ENCODE measurements around the gene PLSCR4.

PLSCR4 gene

GRCh38 chr3:146187334-146187950, 63.5 kb downstream of the PLSCR4 start:
- in situ Hi-C loops (cut with MboI; ENCODE audit: low sequenced_read_pairs, unreplicated experiment), result no loop called here
- DNase-seq (ENCODE audit: low spot score), result no peak
- TF ChIP-seq CTCF (IDR thresholded peaks at IDR 0.05; ENCODE audit: borderline replicate concordance, control extremely low read depth, extremely low read depth, insufficient read depth, missing control alignments), result no peak

GRCh38 chr3:146184241-146185015, 66.5 kb downstream of the PLSCR4 start:
- DNase-seq (ENCODE audit: low spot score), result no peak
- in situ Hi-C loops (cut with MboI; ENCODE audit: low sequenced_read_pairs, unreplicated experiment), result no loop called here
- TF ChIP-seq CTCF (IDR thresholded peaks at IDR 0.05; ENCODE audit: borderline replicate concordance, control extremely low read depth, extremely low read depth, insufficient read depth, missing control alignments), result no peak

GRCh38 chr3:146181216-146181615, 69.7 kb downstream of the PLSCR4 start:
- in situ Hi-C loops (cut with MboI; ENCODE audit: low sequenced_read_pairs, unreplicated experiment), result no loop called here
- no peak for TF ChIP-seq CTCF (IDR thresholded peaks at IDR 0.05; ENCODE audit: borderline replicate concordance, control extremely low read depth, extremely low read depth, insufficient read depth, missing control alignments)
- no peak for DNase-seq (ENCODE audit: low spot score)

- no peak for TF ChIP-seq CTCF (IDR thresholded peaks at IDR 0.05; ENCODE audit: borderline replicate concordance, control extremely low read depth, extremely low read depth, insufficient read depth, missing control alignments)
- in situ Hi-C loops (cut with MboI; ENCODE audit: low sequenced_read_pairs, unreplicated experiment), result no loop called here
- DNase-seq (ENCODE audit: low spot score), result no peak
Observed at GRCh38 chr3:146180376-146180775, 70.5 kb downstream of the PLSCR4 start.

GRCh38 chr3:146178006-146178689, 72.8 kb downstream of the PLSCR4 start:
- in situ Hi-C loops (cut with MboI; ENCODE audit: low sequenced_read_pairs, unreplicated experiment), result no loop called here
- no peak for DNase-seq (ENCODE audit: low spot score)
- no peak for TF ChIP-seq CTCF (IDR thresholded peaks at IDR 0.05; ENCODE audit: borderline replicate concordance, control extremely low read depth, extremely low read depth, insufficient read depth, missing control alignments)

GRCh38 chr3:146177519-146177918, 73.4 kb downstream of the PLSCR4 start:
- DNase-seq (ENCODE audit: low spot score), result no peak
- in situ Hi-C loops (cut with MboI; ENCODE audit: low sequenced_read_pairs, unreplicated experiment), result no loop called here
- no peak for TF ChIP-seq CTCF (IDR thresholded peaks at IDR 0.05; ENCODE audit: borderline replicate concordance, control extremely low read depth, extremely low read depth, insufficient read depth, missing control alignments)
